Thyroid gland (tissue), 4 donors: Measurements from ENCODE around the gene KCNQ1.

Experiments
- POLR2A ChIP-seq, 2 donors: fragments of 450-650 bp; IDR thresholded peaks; one replicate each; pipeline ENCODE4 v1.6.1; 2017; ENCODE audit warnings: antibody characterized with exemption in 2 of 2, mild to moderate bottlenecking in 2 of 2, moderate library complexity in 1 of 2
- TF ChIP-seq, protein P1 (sequence below), 6 experiments: fragments of 200-600 bp in 3 of 6; fragments of 450-650 bp in 3 of 6; sonication (generic) in 3 of 6; IDR thresholded peaks; one replicate each; pipeline ENCODE4 v1.5.1; 2016 to 2019; ENCODE audit warnings: antibody characterized with exemption in 6 of 6, mild to moderate bottlenecking in 2 of 6, inconsistent platforms in 1 of 6, moderate library complexity in 1 of 6

DNA sequence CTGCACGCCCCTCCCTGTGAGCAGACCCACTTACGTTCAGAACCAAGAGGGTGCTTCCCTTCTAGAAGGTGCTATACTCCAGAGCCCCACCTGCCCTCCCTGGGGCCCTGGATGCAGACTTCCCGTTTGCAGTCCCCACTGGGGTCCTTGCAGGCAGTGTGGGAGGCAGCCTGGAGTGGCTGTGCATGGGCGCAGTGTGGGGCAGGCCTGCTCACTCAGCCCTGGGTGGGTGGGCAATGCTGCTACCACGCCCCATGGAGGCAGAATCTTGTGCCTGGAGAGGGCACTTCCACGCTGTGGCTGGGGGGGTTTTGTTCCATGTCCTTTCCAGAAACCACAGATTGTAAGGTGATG lies 138.8 kb downstream of the KCNQ1 start:
- TF ChIP-seq, protein P1, sequence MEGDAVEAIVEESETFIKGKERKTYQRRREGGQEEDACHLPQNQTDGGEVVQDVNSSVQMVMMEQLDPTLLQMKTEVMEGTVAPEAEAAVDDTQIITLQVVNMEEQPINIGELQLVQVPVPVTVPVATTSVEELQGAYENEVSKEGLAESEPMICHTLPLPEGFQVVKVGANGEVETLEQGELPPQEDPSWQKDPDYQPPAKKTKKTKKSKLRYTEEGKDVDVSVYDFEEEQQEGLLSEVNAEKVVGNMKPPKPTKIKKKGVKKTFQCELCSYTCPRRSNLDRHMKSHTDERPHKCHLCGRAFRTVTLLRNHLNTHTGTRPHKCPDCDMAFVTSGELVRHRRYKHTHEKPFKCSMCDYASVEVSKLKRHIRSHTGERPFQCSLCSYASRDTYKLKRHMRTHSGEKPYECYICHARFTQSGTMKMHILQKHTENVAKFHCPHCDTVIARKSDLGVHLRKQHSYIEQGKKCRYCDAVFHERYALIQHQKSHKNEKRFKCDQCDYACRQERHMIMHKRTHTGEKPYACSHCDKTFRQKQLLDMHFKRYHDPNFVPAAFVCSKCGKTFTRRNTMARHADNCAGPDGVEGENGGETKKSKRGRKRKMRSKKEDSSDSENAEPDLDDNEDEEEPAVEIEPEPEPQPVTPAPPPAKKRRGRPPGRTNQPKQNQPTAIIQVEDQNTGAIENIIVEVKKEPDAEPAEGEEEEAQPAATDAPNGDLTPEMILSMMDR (IDR thresholded peaks at IDR 0.05), result no peak
- no peak for TF ChIP-seq POLR2A (IDR thresholded peaks at IDR 0.05)
